Omental fat pad (tissue), 4 donors: ENCODE measurements around the gene CD4. TPM values are rescaled to one million over a fixed set of nuclear protein-coding genes. Genes with fewer than 3 reads are reported as not detected.

Experiments used
- ATAC-seq: fragments of 150-250 bp; one replicate; pipeline ENCODE4 v1.9.1; 2016; ENCODE audit warnings: mild to moderate bottlenecking, moderate library complexity; ENCODE audit not compliant: low FRiP score
- DNase-seq: peaks from one replicate; pipeline ENCODE4 v3.0.0-alpha.2; 2019; ENCODE audit warnings: low spot score
- CTCF ChIP-seq, 3 donors: fragments of 450-650 bp; IDR thresholded peaks; one replicate each; pipeline ENCODE4 v1.5.1; 2016 to 2017; ENCODE audit warnings: antibody characterized with exemption in 3 of 3, mild to moderate bottlenecking in 3 of 3, moderate library complexity in 2 of 3
- total RNA-seq, 4 donors: library from RNA; depleted of rRNA; stranded (reverse); fragments of >200 nt; gene quantifications; one replicate each; pipeline ENCODE4 v1.1.0, GENCODE V29; 2016

Gene CD4
- total RNA-seq, 4 donors from 2014 or later: 19.7 to 26.5 (median 21.8) TPM

DNA sequence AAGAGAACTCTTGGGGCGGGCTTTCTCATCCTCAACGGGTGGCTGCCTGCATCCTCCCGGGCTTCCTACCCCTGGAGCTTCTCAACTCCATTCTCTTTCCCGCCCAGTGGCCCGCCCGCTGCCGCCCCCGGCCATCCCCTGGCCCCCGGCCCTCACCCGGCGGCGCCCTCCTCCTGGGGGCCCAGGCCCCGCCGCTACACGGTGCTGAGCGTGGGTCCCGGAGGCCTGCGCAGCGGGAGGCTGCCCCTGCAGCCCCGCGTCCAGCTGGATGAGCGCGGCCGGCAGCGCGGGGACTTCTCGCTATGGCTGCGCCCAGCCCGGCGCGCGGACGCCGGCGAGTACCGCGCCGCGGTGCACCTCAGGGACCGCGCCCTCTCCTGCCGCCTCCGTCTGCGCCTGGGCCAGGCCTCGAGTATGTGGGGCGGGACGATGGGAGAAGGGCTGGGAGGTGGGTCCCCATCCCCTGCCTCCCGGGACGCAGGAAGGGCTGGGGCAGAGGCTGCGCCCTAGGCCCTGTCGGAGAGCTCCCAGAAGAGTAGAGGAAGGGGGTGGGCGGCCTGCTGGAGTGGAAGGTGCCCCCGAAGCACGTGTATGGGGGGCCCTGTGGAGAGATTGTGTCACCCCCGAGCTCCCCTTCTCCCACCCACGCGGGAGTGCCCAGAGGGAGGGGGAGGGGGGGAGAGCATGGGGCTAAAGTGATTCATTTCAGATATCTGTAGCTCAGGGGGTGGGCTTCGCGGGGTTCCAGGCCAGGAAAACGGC, 15.6 kb upstream of the CD4 start:
- ATAC-seq: no peak
- no peak for TF ChIP-seq CTCF (IDR thresholded peaks at IDR 0.05)
- DNase-seq: no peak

DNA sequence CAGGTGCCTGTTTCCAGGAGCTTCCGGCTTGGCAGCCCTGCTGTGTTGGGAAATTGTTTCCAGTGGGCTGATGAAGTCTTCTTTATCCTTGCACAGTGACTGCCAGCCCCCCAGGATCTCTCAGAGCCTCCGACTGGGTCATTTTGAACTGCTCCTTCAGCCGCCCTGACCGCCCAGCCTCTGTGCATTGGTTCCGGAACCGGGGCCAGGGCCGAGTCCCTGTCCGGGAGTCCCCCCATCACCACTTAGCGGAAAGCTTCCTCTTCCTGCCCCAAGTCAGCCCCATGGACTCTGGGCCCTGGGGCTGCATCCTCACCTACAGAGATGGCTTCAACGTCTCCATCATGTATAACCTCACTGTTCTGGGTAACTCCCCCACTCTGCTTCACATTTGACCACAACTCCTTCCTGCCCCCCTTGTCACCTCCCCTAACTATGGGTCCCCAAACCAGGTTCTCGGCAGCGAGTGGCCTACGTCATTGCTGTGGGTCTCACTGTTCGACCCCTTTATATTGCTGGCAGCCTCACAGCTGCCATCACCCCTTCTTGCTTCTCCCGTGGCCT, 14.7 kb upstream of the CD4 start:
- no peak for TF ChIP-seq CTCF (IDR thresholded peaks at IDR 0.05)
- no peak for DNase-seq
- ATAC-seq: no peak

GRCh38 chr12:6775185-6776174, 13.8 kb upstream of the CD4 start:
- DNase-seq: no peak
- TF ChIP-seq CTCF (IDR thresholded peaks at IDR 0.05): no peak
- no peak for ATAC-seq

- no peak for TF ChIP-seq CTCF (IDR thresholded peaks at IDR 0.05)
- ATAC-seq (no peak), DNase-seq (no peak)
Observed at GRCh38 chr12:6777386-6777785, 11.9 kb upstream of the CD4 start.

DNA sequence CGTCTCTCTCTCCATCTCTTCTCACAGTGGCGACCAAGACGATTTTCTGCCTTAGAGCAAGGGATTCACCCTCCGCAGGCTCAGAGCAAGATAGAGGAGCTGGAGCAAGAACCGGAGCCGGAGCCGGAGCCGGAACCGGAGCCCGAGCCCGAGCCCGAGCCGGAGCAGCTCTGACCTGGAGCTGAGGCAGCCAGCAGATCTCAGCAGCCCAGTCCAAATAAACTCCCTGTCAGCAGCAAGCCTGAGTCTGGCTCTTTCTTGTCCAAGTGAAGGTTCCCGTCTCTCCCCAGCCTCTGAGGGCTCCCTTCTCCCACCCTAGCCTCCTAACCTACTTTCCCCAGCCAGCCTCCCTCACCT, 11.1 kb upstream of the CD4 start:
- no peak for DNase-seq
- peak; percentile 31 for ATAC-seq
- no peak for TF ChIP-seq CTCF (IDR thresholded peaks at IDR 0.05)

DNA sequence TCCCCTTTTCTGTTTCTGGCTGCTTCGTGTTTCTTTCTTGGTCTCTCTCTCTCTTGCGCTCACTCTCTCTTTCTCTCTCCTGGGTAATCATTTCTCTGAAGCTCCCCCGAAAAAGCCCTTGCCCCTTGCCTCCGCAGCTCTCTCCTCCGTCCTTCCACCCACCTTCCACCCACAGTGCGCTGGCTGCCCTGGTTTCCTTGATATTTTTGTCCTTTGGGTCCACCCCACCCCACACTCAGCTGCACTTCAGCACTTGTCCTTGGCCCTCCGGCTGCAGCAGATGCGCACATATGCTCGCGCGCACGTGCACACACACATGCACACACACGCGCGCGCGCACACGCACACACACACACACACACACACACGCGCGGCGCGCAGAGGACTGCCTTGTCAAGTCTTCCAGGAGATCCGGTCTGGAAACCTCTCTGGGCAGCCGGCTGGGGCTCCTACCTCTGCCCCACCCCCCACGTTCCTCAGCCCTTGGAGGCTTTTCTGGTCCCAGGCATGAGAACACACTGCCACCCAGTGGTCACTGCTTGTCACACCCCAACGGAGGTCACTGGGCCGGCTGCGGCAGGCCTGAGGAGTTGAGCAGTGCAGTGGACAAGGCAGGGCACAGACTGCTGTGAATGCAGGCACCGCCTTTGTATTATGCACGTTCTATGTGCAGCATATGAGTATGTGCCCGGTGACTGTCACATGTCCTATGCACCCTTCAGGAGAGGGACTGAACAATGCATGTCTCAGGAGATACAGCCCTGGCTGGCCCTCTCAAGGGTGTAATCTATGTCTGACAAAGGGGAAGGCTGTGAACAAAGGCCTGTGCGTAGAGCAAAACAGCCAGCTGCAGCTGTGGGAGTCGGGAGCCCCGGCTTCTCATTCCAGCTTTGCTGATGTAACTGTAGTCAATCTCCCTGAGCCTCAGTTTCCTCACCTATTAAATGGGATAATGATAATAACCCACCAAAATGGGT, 10.5 kb upstream of the CD4 start:
- ATAC-seq (peak; percentile 94), DNase-seq (peak; percentile 86)
- peak in 2 of 3 donors; percentile 71 to 84 for TF ChIP-seq CTCF (IDR thresholded peaks at IDR 0.05)
